ENCODE results near the gene TRIM8.

- TF ChIP-seq CTCF (IDR thresholded peaks at IDR 0.05), result peak; percentile 45 to 59 (median 54)
- TF ChIP-seq POLR2A (IDR thresholded peaks at IDR 0.05), result peak; percentile 33
These were observed 538 bp downstream of the TRIM8 start for GRCh38 chr10:102644646-102645387.
